HG03159 (cell line): ENCODE data around the gene PCK2.

Source experiments
- ATAC-seq: cut with Tn5 transposase; IDR thresholded peaks from one replicate; pipeline ENCODE4 v1.9.1; 2021; ENCODE audit warnings: mild to moderate bottlenecking, moderate library complexity; ENCODE audit not compliant: unreplicated experiment

PCK2 gene

DNA sequence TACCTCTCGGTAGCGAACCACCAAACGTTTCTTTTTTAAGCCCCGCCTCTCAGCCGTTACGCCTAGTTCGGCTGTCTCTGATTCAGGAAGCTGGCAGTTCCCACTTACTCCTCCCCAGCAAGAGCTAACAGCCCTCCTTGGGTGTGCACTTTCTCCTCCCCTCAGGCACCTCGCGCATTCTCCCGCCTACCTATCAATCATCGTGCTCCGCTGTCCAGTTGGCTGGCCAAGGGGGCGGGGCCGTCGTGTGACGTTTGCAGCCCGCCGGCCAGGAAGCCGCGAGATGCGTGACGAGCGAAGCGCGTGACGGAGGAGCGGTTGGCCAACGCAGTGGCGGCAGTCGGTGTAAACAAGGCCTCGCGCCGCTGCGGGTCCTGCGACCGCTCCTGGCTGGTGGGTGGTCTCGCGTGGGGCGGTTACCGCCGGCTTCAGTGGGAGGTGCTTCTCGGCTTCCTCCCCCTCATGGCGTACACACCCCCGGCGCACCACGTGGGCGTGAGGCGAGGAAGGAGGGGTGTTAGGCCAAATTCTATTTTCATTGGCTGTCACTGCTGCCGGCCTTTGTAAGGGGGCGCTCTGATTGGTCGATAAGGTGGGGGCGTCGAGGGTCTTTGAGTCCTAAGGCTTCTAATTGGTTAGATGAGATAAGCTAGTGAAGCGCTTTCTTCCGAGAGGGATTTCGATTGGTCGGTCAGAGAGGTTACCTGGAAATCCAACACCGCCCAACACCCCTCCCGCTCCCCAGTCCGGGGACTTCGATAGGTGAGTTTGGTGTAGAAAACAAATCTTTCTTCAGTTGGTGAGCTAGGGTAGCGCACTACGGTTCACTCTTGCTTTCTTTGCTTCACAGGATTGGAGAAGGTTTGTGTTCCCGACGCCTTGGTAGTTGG is 20.7 kb downstream of the PCK2 start, which contains the start of the genes DCAF11 and NRL:
DCAF11 (plus strand) TSS at position 246 of the 890 bp plus-strand sequence. CDS start 818 bp downstream, outside the sequence.
NRL (minus strand) TSS at position 418 of the 890 bp plus-strand sequence. CDS start 32,101 bp downstream, outside the sequence.
- ATAC-seq = peak; percentile 86

DNA sequence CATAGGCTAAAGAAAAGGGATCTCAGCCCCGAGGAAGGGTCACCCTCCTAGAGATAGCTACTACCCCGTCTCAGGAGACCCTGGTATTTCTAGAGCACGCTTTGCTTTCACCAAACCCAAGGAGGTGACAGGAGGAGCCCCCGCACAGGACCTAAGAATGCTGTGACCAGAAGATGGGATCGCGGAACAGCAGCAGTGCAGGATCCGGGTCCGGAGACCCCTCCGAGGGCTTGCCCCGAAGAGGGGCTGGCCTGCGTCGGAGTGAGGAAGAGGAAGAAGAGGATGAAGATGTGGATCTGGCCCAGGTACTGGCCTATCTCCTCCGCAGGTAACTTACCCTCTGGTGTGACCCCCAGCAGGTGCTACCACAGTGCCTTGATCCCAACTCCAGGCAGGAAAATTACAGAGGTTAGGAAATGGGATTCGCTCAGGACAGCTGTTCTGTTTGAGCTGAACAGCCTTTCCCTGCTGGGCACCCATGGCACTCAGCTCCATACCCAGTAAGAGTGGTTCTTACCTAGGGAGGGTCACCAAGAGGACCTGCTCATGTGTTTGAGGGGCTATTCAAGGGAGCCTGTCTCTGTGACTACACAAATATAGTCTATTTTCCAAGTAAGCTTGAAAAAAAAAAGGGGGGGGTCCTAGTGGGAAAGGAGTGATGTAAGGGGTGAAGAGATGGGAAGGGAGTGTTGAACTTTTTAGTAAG is 21.5 kb downstream of the PCK2 start:
- ATAC-seq = no peak

DNA sequence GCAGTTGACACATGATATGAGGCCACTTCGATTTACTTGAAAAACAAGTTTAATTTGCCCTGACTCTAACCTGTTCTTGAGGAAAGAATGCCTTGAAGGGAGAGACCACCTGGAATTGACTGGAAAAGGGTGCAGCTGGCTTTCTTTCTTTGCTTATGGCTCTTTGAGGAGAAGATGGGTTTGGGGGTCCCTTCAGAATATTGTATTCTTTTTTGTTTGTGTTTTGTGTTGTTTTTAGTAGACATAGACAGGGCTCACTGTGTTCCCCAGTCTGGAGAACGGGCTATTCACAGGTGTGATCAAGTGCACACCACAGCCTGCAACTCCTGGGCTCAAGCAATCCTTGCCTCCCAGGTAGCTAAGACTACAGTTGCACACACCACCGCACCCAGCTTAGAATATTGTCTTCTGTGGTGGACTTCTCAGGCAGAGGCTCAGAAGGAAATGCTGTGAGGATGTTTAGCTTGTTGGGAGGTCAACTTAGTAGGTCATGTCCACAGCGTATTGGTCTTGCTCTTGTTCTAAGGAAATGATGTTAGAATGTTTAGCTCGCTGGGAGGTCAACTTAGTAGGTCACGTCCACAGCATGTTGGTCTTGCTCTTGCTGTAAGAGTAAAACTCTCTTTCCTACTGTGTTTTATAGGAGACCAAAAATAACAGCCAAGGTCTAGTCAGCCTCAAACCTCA is 22.2 kb downstream of the PCK2 start:
- ATAC-seq = no peak

GRCh38 chr14:24117179-24117578 is 23.1 kb downstream of the PCK2 start:
- no peak for ATAC-seq

- ATAC-seq = no peak
Measured at GRCh38 chr14:24119691-24120090, 25.6 kb downstream of the PCK2 start.

GRCh38 chr14:24121210-24121609 is 27.1 kb downstream of the PCK2 start:
- ATAC-seq = no peak

GRCh38 chr14:24122416-24122815 is 28.3 kb downstream of the PCK2 start:
- no peak for ATAC-seq

DNA sequence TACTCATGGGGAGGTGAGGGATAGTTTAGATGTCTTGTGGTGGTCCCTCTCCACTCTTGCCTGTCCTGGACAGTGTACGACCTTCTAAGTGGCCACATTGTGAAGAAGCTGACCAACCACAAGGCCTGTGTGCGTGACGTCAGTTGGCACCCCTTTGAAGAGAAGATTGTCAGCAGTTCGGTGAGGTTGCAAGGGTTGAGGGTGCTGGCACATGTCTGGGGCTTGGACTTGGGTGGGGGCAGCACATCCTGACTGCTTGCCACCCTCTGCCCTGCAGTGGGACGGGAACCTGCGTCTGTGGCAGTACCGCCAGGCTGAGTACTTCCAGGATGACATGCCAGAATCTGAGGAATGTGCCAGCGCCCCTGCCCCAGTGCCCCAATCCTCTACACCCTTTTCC is 28.8 kb downstream of the PCK2 start:
- no peak for ATAC-seq

DNA sequence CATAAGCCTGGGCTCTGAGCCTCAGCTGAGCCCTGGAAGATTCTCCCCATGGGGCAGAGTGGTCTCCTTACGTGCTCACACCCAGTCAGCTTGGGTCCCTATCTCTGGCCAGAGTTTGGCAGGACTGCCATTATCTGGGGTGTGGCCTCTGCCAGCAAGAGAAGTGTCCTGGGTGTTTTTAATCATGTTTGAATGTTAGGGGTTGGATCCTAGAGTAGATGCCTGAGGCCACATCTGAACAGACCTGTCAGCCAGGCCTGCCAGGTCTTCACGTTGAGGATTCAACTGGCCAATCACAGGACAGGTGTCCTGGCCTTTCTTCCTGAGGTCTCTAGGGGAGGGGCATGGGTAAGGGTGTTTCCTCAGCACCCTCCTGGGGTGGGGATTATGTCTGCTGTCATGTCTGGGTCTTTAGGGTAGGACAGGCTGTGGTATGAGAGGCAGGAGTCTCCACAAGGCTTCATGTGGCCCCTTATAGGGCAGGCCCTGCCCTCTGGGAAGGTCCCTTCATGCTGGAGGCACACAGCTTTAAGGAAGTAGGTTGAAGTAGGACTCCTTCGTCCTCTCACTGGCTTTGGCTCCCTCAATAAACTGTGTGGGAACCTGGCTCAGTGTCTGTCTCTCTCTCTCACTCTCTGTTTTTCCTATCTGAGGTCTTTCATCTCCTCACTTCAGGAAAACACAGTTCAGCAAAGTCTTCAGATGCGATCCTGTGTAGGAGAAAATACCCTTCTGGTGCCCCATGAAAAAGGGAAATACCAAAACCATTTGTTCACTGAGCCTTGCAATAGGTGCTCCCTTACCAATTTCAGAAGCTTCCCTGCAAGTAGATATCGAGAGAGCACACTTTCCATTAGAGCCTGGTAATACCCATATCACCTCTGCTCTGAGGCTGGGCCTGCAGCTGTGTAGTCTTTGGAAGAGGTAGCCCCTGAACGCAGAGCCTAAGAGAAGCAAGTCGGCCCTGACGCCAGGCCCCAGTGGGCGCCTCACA is 29.6 kb downstream of the PCK2 start:
- no peak for ATAC-seq

GRCh38 chr14:24126939-24127338 is 32.8 kb downstream of the PCK2 start:
- ATAC-seq = no peak

- ATAC-seq = no peak
Measured at GRCh38 chr14:24127673-24128072, 33.6 kb downstream of the PCK2 start.

- no peak for ATAC-seq
Measured at GRCh38 chr14:24129410-24129998, 35.4 kb downstream of the PCK2 start.

DNA sequence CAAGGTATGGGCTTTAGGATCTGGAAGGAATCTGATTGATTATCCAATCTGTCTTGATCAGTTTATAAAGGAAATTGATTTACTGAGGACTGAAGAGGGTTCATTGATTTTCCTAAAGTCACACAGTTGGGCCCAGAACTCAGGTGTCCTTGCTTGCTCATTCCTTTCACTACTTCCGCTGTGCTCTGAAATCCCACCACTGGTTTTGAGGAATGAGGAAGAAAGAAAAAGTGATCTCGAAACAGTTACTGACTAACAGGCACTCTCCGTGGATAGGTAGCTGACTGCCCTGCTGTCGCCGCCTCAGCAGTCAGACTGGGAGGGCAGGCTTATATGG is 36.2 kb downstream of the PCK2 start, which contains the start of gene FITM1:
FITM1 (plus strand) TSS at position 280 of the 337 bp plus-strand sequence. CDS start 905 bp downstream, outside the sequence.
- ATAC-seq = no peak

GRCh38 chr14:24130717-24131548 is 36.8 kb downstream of the PCK2 start:
- ATAC-seq = no peak

GRCh38 chr14:24131549-24131966 is 37.4 kb downstream of the PCK2 start:
- ATAC-seq = no peak

GRCh38 chr14:24132061-24132685 is 38.1 kb downstream of the PCK2 start:
- no peak for ATAC-seq

- ATAC-seq = no peak
Measured at GRCh38 chr14:24132976-24133375, 38.9 kb downstream of the PCK2 start.

DNA sequence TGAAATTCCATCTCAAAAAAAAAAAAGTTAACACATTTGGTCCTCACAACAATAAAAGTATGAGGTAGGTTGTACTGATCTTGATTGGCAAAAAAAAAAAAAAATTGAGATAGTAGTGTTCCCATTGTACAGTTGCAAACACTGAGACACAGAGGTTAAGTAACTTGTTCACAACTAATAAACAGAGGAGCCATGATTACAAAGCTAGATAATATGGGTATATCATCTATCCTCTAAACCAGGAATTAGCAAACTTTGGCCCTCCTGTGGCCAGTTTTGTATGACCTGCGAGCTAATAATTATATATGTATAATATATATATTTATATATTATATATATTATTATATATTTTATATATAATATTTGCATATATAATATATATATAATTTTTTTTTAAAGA is 39.6 kb downstream of the PCK2 start:
- no peak for ATAC-seq

GRCh38 chr14:24135584-24135833 is 41.4 kb downstream of the PCK2 start:
- peak; percentile 15 for ATAC-seq
